NCI-H2196 treated with DMSO at 0.1 percent for 48 hours (cell line): Measurements from ENCODE around the gene THAP11.
"Not testable (repeated sequence)": the region's sequence is repeated elsewhere in the genome, so short reads cannot be mapped to it uniquely, and the experiment has no call there.

Experiments
- DNase-seq: peaks from one replicate; lab custom pipeline; 2025; ENCODE audit not compliant: unreplicated experiment; lab: John Stamatoyannopoulos, UW

THAP11 gene

DNA sequence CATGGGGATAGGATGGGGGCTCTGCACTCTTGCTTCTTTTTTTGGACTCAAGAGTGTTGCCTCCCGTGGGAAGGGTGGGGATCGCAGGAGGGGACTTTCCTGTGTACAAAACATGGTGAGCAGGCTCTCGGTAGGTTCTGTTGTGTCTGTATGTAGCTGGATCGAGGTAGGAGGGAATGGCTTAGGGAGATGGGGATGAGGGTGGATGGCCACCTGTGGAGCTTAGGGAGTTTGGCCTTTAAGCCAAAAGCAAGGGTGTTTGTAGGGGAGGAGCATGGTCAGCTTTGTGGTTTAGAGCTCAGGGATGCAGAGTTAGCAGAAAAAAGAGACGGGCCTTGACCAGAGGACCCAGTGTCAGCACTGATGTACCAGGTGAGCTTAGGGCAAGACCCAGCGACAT is 19.8 kb downstream of the THAP11 start:
- no peak for DNase-seq

DNA sequence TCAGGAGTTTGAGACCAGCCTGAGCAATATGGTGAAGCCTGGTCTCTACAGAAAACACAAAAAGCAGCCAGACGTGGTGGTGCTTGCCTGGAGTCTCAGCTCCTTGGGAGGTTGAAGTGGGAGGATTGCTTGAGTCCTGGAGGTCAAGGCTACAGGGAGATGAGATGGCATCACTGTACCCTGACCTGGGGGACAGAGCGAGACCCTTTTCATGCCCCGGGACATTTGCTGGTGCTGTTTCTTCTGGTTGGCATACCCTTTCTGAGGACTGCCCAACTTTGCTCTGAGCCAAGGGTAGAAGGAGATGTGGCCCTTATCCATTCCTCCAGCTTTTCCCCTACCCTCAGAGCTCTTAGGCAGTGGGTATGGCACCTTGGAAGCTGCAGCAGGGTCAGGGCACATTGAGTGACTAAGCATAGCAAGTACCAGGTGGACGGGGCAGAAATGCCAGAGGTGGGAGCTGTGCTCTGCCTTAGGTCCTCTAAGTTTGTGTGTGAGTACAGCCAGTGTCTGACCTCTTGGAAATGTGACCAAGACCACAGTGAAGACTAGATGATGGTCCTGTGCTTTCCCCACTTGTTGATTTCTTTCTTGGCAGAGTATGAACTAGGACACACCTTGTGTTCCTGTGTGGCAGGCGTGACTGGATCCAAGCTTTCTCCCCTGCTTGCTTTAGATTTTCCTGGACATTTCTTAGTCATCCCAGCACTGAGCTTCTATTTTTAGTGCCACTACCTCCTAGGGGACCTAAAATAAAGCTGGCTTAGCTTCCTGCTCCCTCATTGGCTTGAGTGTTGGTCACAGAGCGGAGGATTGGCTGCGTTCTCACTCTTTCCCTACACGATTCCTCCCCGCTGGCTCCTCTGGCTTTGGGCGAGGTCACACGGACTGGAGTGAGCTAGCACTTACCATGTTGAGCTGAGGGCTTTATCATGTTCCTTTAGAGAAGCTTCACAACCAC is 20.8 kb downstream of the THAP11 start:
- DNase-seq = no peak

DNA sequence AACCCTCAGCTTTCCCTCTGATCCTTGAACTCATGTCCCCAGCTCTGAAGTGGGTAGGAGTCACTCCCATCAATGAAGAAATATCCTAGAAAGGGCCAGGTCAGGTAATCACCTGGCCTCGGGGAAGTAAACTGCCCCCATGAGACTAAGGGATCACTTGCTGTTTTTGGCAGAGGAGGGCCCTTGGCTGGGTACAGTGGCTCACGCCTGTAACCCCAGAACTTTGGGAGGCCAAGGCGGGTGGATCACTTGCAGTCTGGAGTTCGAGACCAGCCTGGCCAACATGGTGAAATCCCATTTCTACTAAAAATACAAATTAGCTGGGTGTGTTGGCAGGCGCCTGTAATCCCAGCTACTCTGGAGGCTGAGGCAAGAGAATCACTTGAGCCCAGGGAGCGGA is 21.9 kb downstream of the THAP11 start:
- DNase-seq = not testable (repeated sequence)

DNA sequence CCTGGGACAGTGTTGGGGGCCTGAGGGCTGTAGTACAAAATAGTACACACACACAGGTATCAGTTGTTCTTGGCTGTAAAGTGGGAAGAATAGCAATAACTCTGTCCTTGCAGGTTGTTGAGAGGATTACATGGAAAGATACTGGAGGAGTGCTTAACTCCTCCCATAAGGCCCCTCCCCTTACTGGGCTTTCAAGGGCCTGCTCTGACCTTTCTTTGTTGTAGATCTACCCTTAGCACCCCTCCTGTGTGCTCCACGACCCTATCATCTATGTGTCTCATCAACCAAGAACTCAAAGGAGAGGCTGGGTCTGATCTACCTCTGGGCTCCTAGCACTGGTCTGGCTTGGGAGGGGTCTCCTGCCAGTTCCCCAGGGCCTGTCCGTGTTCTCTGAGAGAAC is 22.5 kb downstream of the THAP11 start:
- DNase-seq = no peak

DNA sequence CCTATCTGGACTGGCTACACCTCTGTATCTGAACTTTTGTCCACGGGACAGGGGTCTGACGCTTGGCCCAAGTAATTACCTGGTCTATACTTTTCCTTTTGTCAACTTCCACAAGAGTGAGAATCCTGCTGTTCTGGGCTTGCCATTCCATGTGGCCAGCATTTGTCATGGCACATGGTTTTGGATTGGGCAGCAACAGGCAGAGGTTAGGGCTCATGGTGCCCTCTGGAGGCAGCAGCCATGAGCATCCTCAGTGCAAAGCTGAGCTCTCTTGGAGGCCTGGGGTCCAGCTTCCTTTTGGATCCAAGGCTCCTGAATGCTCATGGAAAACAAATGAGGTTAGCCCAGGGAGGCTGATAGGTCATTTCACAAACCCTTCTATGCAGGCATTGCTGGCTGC is 23.2 kb downstream of the THAP11 start:
- DNase-seq = no peak

DNA sequence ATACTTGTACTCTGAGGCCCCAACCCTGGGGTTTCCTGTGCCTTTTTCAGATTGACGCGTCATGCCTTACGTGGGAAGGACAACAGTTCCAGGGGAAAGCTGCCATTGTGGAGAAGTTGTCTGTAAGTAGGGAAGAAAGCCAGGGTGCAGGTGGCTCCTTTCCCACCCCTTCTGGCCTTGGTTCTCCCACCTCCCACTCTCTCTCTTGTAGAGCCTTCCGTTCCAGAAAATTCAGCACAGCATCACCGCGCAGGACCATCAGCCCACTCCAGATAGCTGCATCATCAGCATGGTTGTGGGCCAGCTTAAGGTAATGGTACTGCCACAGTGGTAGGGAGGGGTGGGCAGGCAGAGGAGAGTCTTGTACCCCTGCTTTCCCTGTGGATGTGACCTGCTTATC is 26.2 kb downstream of the THAP11 start:
- no peak for DNase-seq

DNA sequence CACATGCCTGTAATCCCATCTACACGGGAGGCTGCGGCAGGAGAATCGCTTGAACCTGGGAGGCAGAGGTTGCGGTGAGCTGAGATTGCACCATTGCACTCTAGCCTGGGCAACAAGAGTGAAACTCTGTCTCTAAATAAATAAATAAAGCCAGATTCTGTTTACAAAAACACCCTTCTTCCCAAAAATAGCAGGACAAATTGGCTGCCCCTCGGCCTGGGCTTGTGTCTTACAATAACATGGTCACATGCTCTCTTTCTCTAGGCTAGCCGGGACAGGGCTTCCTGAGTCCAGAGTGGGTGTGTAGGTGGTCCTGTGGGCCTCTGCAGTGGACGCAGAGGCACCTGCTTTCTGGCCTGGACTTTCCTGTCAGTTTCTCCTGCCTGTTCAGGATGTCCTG is 27.5 kb downstream of the THAP11 start:
- DNase-seq = no peak

DNA sequence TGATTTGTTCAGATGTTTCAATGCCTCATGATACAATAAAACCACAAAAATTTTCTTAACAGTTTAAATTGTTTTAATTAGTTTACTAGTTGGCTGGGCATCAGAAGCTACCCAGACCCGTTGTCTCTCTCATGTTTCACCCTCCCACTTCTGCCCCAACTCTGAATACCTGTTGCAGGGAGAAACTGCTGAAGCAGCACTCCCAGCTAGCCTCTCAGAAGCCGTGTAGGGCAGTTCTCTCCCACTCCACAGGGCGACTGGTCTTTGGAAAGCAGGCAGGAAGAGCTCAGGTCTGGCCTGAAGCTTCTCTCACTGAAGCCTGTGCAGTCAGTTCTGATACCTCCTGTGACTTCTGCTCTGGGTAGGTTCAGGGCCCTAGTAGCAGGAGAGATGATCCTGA is 29.1 kb downstream of the THAP11 start:
- DNase-seq = no peak

DNA sequence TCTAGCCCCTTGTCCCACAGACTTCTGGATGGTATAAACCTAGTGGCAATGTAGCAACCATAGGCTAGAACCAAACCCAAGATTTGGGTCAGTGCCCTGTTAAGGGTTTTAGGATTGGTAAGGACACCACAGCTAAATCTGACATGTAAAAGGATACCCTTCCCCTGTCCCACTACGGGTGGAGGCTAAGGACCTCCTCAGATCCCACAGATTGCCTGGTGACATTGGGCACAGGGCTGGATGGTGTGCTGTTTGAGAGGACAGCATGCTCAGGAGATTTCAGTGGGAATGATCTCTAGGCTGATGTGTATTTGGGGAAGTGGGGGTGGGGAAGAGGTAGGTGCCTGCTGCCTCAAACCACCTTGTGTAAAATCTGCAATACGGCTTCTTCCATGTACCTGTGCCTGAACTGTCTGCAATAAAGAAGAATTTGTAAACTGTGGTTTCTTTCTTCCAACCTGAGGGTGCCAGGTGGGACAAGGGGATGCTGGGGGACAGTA is 30.1 kb downstream of the THAP11 start:
- no peak for DNase-seq

DNA sequence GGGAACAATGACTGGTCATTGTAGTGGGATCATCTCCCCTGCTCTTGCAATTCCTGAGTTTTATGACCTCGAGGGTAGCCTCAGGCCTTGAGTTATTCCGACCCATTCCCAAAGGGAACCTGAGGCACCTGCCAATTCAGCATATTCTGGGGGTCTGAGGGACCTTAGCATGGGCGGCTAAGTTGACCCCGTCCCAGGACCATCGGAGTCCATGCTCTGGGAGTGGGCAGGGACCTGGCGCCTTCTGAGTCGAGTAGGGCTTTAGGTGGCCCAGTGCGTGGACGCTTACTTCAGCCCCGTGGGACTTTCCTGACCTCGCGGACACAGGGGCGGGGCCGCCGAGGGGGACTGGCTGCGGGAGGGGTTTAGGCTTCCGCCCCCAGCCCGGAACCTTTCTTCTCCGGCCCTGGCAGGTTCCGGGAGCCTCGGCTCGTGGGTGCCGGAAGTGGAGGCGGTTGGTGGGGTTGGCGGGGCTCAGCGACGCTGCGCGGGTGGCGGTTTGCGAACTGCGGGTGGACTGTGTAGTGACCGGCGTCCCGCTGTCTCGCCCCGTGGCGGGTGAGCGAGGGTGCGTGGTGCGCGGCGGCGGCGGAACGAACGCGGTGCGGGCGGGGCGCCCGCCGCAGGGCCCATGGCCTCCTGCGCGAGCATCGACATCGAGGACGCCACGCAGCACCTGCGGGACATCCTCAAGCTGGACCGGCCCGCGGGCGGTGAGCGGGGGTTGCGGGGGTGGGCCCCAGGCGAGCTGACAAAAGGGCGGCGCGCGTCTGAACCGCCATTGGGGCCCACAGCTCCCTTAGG is 30.7 kb downstream of the THAP11 start, which contains the start of gene EDC4:
Gene EDC4 (plus strand): TSS at position 422 of the 804 bp plus-strand sequence. CDS start 210 bp downstream, at position 632.
- DNase-seq = peak; percentile 22

DNA sequence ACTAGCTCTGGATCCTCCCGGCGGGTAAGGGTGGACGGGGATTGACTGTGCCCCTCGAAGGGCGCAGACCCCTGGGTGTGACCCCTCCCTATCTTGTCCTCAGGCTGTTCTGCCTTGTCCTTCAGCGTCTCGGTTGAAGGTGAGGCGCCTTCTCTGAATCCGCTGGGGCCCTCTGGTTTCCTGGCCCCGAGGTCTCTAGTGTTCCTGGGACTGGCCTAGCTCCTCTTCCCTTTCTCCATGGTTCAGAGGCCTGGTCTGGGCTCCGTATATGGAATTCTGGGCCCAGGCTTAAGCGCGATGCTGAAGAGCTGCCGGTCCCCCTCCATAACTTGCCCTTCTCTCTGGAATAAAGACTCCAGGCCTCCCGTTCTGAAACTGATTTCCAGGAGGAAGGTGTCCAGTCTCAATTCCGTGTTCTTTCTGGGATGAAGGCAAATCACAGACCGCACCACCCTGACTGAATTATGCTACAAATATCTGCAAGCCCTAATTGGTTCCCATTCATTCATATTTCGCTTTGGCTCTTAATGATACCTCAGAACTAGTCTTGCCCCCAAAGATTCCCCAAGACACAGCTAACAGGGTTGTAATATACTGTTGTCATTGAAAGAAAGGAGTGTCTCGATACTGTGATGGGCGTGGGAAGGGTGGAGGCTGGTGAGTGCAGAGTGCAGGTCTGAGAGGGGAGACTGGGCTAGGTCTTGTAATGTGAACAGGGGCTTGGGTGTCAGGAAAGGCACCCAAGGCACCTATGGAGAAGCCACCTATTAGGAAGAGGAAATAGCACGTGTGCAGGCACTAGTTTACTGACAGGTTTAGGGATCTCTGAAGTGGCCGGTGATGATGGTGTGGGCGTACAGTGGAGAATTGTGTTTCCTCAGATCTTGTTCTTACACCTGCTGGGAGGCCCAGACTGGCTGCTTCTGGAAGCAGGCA is 31.6 kb downstream of the THAP11 start:
- DNase-seq = no peak

DNA sequence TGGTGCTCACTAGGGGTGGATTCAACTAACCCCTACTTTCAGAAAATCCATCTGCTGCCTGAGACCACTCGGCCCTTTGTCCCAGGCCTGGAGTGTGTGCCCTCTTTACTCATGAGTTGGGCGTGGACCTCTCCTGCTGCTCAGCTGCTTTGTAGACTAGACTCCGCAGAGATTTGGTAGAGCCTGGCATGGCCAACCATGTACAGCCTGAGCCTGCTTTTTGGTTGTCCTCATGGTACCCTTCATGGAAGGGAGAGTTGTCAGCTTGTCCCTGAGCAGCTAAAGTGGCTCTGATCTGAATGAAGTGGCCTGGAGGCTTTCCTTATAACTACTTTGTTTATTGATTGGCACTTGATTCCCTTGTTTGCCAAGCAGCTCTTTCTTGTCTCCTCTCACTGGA is 32.3 kb downstream of the THAP11 start:
- DNase-seq = no peak

DNA sequence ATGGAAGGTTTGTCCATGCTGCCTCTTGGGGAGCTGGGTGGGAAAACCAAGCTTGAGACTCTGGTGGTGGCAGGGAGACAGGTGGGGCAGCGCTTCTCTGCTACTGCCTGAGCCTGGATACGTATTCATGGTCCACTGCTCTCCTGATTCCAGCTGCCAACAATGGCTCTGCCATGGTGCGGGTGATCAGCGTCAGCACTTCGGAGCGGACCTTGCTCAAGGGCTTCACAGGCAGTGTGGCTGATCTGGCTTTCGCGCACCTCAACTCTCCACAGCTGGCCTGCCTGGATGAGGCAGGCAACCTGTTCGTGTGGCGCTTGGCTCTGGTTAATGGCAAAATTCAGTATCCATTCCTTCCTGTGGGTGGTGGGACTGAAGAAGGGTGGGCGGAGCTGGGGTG is 34.9 kb downstream of the THAP11 start:
- DNase-seq = no peak

DNA sequence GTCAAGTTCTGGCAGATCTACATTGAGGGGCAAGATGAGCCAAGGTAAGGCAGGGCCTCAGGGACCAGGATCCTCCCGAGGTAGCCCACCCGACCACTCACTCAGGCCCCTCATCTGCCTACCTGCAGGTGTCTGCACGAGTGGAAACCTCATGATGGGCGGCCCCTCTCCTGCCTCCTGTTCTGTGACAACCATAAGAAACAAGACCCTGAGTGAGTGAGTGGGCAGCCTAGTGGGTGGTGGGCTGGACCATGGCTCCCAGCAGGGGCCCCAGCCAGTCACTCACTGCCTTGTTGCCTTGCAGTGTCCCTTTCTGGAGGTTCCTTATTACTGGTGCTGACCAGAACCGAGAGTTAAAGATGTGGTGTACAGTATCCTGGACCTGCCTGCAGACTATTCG is 36.1 kb downstream of the THAP11 start:
- DNase-seq = no peak

DNA sequence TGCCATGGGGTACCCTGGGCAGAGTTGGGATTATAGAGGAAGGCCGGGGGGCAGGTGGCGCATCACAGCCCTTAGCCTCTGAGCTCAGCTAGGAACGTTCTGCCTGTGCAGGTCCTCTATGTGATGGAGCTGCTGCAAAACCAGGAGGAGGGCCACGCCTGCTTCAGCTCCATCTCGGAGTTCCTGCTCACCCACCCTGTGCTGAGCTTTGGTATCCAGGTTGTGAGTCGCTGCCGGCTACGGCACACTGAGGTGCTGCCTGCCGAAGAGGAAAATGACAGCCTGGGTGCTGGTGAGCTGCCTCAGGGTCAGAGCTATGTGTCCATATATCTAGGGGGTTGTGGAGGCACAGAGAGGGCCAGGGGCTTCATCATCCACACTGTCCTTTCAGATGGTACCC is 36.7 kb downstream of the THAP11 start:
- DNase-seq = no peak

DNA sequence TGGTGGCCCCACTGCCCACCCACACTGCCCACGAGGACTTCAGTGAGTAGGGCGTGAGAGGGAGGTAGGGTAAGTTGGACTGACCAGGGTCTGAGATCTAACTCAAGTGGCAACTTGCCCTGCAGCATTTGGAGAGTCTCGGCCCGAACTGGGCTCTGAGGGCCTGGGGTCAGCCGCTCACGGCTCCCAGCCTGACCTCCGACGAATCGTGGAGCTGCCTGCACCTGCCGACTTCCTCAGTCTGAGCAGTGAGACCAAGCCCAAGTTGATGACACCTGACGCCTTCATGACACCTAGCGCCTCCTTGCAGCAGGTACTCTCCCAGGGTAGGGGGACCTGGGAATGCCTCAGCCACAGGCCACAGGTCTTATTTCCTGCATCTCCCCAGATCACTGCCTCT is 37.3 kb downstream of the THAP11 start:
- DNase-seq = no peak

DNA sequence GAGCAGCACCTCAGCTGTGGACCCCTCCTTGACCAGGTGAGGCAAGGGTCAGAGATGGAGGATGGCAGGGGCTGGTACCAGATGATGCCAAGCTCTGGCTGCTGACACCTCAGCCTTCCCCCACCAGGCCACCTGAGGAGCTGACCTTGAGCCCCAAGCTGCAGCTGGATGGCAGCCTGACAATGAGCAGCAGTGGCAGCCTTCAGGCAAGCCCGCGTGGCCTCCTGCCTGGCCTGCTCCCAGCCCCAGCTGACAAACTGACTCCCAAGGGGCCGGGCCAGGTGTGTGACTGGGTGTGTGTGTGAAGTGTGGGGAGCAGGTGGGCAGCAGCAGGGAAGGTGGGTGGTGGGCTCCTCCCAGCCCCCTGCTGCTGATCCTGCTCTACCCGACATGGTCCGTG is 37.8 kb downstream of the THAP11 start:
- no peak for DNase-seq

DNA sequence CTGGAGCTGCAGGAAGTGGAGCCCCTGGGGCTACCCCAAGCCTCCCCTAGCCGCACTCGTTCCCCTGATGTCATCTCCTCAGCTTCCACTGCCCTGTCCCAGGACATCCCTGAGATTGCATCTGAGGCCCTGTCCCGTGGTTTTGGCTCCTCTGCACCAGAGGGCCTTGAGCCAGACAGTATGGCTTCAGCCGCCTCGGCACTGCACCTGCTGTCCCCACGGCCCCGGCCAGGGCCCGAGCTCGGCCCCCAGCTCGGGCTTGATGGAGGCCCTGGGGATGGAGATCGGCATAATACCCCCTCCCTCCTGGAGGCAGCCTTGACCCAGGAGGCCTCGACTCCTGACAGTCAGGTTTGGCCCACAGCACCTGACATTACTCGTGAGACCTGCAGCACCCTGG is 38.5 kb downstream of the THAP11 start:
- DNase-seq = no peak

DNA sequence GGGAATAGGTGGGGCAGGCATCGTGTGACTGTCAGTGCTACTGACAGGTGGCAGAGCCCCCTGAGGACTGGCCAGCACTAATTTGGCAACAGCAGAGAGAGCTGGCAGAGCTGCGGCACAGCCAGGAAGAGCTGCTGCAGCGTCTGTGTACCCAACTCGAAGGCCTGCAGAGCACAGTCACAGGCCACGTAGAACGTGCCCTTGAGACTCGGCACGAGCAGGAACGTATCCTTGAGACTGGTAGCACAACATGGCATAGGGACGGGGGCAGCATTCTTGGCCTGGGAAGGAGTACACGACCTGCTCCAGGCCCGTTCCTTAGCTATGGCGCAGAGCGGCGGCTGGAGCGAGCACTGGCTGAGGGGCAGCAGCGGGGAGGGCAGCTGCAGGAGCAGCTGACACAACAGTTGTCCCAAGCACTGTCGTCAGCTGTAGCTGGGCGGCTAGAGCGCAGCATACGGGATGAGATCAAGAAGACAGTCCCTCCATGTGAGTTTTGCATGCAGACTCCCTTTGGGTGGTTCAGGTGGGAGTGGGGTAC is 39.6 kb downstream of the THAP11 start:
- DNase-seq = no peak

DNA sequence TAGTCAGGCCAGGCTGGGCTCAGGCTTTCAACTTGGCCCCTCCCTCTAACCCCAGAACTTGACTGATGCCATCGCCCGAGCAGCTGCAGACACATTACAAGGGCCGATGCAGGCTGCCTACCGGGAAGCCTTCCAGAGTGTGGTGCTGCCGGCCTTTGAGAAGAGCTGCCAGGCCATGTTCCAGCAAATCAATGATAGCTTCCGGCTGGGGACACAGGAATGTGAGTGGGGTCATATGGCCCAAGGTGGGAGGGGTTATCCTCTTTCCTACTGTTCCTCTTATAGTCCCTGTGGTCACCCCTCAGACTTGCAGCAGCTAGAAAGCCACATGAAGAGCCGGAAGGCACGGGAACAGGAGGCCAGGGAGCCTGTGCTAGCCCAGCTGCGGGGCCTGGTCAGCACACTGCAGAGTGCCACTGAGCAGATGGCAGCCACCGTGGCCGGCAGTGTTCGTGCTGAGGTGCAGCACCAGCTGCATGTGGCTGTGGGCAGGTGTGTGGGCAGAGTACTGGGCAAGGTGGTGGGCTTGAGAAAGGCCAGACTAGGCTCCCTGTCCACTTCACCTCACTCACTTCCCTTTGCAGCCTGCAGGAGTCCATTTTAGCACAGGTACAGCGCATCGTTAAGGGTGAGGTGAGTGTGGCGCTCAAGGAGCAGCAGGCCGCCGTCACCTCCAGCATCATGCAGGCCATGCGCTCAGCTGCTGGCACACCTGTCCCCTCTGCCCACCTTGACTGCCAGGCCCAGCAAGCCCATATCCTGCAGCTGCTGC is 40.4 kb downstream of the THAP11 start:
- peak; percentile 44 for DNase-seq
